Stimulated activated CD8-positive, alpha-beta memory T cell treated with anti-CD3 and anti-CD28 coated beads, Interleukin-12 subunit alpha, Interleukin-12 subunit beta, amount 100 ng/mL, for 1 hour (primary cell): ENCODE measurements around the gene ZFPM1.
A peak's percentile ranks its signal among the peaks of the same experiment; 100 is the strongest.

Experiments
- DNase-seq: peaks from one replicate; pipeline ENCODE4 v3.0.0-alpha.2; 2020; ENCODE audit warnings: low read depth

The ZFPM1 gene

GRCh38 chr16:88539652-88540345 is 86.7 kb downstream of the ZFPM1 start:
- no peak for DNase-seq

- no peak for DNase-seq
Measured at GRCh38 chr16:88540346-88540977, 87.4 kb downstream of the ZFPM1 start.

GRCh38 chr16:88541831-88542616 is 88.9 kb downstream of the ZFPM1 start:
- DNase-seq = no peak

- no peak for DNase-seq
Measured at GRCh38 chr16:88543230-88543813, 90.2 kb downstream of the ZFPM1 start.

- no peak for DNase-seq
Measured at GRCh38 chr16:88545781-88546180, 92.7 kb downstream of the ZFPM1 start.

GRCh38 chr16:88548131-88548874 is 95.2 kb downstream of the ZFPM1 start:
- DNase-seq = no peak

- no peak for DNase-seq
Measured at GRCh38 chr16:88548985-88549384, 95.9 kb downstream of the ZFPM1 start.

- no peak for DNase-seq
Measured at GRCh38 chr16:88549671-88550245, 96.7 kb downstream of the ZFPM1 start.

- DNase-seq = no peak
Measured at GRCh38 chr16:88550246-88550661, 97.2 kb downstream of the ZFPM1 start.

GRCh38 chr16:88552166-88552565 is 99.1 kb downstream of the ZFPM1 start:
- DNase-seq = no peak

- no peak for DNase-seq
Measured at GRCh38 chr16:88552815-88553214, 99.7 kb downstream of the ZFPM1 start.

- DNase-seq = no peak
Measured at GRCh38 chr16:88553739-88554138, 100.7 kb downstream of the ZFPM1 start.

GRCh38 chr16:88554711-88555264 is 101.7 kb downstream of the ZFPM1 start:
- DNase-seq = no peak

GRCh38 chr16:88556294-88556988 is 103.4 kb downstream of the ZFPM1 start:
- no peak for DNase-seq

- DNase-seq = no peak
Measured at GRCh38 chr16:88558457-88559442, 105.7 kb downstream of the ZFPM1 start.

GRCh38 chr16:88560714-88561484 is 107.8 kb downstream of the ZFPM1 start:
- DNase-seq = no peak

GRCh38 chr16:88561485-88562359 is 108.6 kb downstream of the ZFPM1 start:
- peak; percentile 30 for DNase-seq

GRCh38 chr16:88566158-88566557 is 113.1 kb downstream of the ZFPM1 start:
- DNase-seq = no peak
